Endometrium (tissue), 2 donors: ENCODE data around the gene SESN1.
"Not testable (repeated sequence)": the region's sequence is repeated elsewhere in the genome, so short reads cannot be mapped to it uniquely, and the experiment has no call there.

Experiments
- FAIRE-seq: peaks from 2 replicates; lab custom pipeline; 2012; peaks lifted over from hg19 to GRCh38; lab: Jason Lieb, UNC
- donor health status: control.
- donor health status: control.

The SESN1 gene

DNA sequence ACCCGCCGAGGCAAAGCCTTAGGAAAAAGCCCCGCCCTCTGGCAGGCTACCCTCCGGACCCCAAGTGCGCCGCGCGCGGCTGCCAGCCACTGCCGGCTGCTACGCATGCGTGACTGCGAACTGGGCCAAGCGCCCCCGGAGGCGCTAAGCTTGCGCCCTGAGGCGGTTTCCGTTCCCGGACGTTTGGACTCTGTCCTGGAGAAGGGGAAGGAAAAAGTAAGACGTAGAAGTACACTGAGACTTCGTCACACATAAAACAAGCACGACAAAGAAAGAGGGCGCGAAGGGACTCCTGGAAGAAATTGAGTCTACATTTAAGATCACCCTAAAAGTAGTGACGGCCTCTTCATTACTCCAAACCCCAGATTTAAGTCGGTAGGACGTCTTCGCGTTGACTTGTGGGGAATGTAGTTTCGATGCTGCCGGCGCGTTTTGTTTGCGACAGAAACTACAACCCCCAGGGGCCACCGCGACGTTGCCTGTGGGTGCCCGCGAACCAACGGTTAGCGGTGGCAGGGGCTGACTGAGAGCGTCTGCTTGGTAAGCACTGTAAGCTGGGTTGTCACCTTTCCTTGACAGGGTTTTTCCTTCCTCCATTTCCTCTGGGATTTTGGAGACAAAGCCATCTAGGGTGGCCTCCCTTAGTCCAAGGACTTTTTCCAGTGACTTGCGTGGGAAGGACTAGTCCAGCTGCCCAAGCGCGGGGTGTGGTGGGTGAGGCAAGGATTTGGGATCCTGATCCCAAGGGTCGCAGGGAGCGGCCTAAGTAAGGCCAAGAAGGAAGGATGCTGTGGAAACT is 589 bp upstream of the SESN1 start, which contains the start of gene CEP57L1:
CEP57L1 (plus strand) TSS at position 472 of the 799 bp plus-strand sequence. CDS start 49,715 bp downstream, outside the sequence.
- peak; percentile 77 for FAIRE-seq

GRCh38 chr6:109093732-109094415 is 772 bp downstream of the SESN1 start:
- FAIRE-seq: no peak

DNA sequence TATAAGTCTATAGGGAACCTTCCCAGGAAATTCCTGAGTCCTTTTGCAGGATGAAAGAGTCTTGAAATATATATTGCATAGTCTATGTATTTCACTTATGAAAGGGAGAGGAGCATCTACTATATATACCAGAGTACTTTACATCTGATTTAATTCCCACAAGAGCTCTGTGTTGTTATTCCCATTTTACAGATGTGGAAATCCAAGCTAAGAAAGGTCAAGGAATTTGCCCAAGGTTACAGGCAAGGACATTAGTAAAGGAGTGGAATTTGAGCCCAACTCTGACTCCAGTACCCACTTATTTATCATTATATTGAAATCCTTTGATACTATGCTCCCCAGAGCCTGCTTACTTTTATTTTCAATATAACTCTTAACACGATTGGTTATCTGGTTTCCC is 2.6 kb downstream of the SESN1 start:
- FAIRE-seq: no peak

GRCh38 chr6:109091314-109092024 is 3.2 kb downstream of the SESN1 start:
- no peak for FAIRE-seq

DNA sequence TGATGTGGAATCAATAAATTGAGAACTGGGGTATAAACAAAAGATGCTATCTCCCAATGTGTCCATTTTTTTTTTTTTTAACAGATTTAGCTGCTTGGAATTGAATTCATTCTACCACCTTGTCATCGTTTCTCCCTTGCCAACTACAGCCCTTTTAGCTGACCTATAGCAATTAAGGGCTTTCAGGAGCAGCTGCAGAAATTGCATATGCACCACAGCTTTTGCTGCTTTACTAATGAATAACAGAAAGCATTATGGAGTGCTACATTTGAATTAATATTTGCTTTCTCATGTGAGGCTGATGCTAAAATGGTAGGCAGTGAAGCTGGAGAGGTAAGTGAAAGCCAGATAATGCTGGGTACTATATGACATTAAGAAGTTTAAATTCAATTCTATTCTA is 5.7 kb downstream of the SESN1 start:
- no peak for FAIRE-seq

DNA sequence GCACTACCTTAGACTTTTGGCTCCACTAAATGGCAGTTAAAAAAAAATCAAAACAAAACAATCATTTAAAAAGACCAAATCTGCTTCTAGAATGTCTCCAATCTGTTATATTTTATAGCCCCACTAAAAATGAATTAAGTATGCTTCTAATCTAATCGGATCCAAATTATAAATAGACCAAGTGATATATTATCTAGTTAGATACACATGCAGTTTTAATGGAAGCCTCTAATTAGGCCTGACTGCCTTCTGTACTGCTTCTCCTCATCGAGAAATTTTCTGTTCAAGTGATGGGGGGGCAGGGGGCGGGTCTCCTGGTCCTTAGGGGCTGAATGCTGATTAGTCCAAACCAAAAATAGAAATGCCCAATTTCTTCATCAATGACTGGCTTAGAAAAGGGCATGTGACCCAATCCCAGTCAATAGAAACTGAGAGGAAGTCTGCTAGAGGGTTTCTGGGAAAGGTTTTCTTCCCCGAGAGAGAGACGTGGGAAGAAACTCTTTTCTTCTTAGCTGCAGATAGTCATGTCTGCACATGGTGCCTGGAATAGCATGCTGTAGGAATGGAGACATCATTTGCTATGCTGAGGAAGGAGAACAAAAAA is 6.9 kb downstream of the SESN1 start:
- no peak for FAIRE-seq

- FAIRE-seq: not testable (repeated sequence)
Observed at GRCh38 chr6:109084146-109084545, 10.5 kb downstream of the SESN1 start.

- no peak for FAIRE-seq
Observed at GRCh38 chr6:109083657-109084056, 11.0 kb downstream of the SESN1 start.

GRCh38 chr6:109082188-109082577 is 12.5 kb downstream of the SESN1 start:
- no peak for FAIRE-seq

DNA sequence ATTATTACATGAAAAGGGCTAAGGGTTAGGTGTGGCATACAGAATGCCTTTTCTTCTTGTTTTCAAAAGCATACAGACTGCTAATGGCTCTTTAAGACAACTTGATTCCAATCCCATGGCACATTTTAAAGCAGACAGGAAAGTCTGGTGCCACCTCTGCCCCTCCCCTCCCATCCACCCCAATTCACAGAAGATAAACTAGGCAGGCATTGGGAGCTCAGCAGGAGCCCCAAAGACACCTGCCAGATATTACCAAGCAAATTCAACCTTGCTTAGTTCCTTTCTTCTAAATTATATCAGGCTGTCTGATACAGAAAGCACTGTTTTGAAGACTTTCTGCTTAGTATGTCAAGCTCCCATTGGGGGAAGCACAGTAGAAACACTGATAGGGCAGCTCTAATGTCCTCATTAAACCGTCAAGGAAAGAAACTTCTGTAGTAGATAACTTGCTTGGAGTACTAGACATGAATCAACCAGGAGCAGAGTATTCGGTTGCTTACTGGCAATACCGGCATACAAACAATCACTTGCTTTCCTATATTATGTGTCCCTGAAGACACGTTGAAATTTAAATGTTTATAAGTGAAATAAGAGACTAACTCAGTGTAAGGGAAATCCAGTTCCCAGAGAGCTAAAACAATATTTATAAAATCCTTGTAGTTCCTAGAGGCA is 13.0 kb downstream of the SESN1 start:
- no peak for FAIRE-seq

DNA sequence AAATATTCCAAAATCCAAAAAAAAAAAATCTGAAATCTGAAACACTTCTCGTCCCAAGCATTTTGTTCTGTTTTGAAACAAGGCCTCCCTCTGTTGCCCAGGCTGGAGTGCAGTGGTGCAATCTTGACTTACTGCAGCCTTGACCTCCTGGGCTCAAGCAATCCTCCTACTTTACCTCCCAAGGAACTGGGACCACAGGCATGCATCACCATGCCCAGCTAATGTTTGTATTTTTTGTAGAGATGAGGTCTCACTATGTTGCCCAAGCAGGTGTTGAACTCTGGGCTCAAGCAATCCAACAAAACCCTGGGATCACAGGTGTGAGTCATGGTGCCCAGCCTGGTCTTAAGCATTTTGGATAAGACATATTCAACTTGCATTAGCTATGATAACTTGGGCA is 13.6 kb downstream of the SESN1 start:
- no peak for FAIRE-seq

DNA sequence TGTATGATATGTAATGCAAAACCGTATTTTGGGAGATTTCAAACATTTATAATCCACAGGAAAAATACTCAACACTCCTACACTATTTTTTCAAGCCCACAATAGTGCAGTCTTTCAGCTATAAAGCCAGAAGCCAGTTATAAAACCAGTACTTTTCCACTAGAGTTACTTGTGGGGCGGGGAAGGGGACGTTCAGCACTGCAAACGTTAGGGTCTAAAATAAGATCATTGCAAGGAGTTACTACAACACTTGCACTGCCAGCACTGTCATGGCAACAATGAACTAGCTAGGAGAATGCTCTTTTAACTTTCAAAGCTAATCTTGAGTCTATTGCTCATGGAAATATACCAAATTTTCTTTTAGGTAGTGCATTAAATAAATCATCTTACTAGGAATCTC is 14.7 kb downstream of the SESN1 start:
- no peak for FAIRE-seq

DNA sequence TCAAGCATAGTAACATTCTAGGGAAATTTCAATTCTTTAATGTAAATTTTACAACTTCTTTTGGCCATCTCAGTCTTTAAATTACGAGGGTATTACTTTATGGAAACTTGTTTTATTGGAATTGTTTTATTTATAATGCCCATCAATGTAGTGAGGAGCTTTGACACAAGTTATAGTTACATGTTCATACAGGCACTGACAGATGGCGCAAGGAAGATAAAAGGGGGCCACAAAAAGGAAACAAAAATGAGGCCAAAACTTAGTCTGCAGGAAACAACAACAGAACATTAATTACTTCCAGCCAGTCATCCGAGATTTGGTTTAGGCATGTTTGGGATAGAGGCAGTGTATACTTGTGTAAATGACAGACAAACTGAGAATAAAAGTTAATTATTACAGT is 18.3 kb downstream of the SESN1 start:
- peak; percentile 68 for FAIRE-seq

GRCh38 chr6:109075934-109076333 is 18.7 kb downstream of the SESN1 start:
- no peak for FAIRE-seq

DNA sequence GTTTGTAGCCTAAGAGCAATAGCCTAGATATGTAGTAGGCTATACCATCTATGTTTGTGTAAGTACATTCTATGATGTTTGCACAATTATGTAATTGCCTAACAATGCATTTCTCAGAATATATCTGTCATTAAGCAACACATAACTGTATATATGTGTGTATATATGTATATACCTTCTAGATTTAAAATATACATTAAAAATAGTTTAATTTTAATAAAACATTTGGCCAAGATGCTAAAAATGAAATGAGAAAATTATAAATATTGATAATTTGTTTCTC is 20.6 kb downstream of the SESN1 start:
- FAIRE-seq: peak; percentile 67

DNA sequence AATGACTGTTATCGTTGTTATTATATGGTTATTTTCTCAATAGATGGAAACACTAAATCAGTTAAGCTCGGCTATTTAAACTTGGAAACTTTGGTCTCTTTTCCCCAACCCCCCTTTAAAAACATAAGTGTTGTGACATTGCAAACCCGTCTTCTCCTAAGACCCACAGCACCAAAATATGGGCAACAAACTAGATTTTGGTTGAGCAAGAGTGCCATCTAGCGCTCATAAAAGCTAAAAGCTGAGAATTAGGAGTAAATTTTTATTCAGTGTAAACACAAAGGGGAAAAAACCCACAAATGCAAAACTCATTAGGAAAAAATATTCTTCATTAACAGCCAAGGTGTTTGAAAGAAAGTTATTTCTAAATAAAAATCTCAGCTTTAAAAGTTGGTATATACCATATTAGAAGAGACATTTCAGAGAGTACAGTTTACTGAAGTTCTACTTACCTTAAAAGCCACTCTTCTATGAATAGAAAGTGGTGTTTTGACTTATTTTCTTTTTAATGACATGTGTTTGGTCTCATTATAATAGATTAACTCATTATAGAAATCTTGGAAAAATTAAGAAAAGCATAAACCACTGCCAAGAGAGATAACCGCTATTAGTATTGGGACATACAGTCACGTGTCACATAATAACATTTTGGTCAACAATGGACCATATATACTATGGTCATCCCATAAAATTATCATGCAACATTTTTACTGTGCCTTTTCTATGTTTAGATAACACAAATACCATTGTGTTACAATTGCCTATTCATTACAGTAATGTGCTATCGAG is 21.1 kb downstream of the SESN1 start:
- FAIRE-seq: peak; percentile 94

- no peak for FAIRE-seq
Observed at GRCh38 chr6:109071125-109071917, 23.3 kb downstream of the SESN1 start.

DNA sequence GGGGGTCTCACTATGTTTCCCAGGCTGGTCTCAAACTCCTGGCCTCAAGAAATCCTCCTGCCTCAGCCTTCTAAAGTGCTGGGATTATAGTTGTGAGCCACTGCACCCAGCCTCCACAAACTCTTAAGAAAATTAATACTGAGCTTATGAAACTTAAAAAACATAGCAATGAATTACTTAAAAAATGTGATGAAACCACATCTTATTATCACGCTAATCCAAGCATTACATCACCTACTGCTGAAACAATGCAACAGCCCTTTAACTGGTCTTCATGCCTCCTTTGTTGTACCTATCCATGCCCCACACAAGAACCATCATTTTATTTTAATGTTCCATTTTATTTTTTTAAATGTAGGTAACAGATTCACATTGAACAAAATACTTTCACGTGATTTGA is 24.9 kb downstream of the SESN1 start:
- FAIRE-seq: no peak

DNA sequence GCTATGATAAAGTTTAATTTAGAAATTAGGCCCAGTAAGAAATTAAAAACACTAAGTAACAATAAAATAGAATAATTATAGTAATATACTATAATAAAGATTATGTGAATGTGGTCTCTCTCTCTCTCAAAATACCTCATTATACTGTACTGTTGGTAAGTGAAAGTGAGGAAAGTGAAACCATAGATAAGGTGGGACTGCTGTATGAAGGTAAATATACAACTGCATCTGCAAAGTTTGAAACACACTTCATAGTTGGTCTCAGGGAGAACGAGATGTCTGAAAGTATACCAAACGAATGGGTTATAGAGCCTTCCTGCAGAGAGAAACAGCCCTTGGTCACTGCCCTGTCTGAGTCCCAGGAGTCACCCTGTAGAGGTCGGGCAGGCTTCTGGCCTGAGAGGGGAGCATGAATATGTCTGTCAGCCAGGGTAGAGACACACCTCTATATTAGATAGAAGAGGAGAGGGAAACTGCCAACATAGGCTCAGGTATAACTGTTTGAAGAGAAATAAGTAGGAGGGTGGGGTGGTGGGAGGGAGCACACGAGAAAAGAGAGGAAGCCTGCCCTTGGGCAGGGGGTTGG is 31.8 kb downstream of the SESN1 start:
- no peak for FAIRE-seq

DNA sequence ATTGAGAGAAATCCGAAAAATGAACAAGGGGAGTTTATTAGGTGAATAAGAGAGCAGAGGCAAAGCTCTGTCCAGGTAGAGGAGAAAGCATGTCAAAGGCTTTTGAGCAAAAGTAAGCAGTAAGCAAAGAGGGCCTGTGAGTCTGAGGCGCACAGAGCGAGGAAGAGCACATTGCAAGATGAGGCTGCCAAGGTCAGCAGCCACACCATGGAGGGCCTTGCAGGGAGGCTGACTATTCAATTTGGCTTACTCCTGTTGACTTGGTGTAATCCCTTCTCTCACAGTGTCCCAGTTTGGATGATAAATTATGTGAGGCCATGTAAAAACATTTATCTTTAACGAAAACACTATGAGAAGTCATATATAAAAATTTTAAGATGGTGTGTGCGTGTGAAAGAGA is 32.4 kb downstream of the SESN1 start:
- FAIRE-seq: no peak
